ES-I3 (cell line): Measurements from ENCODE around the gene ITGB1.

Experiments
- H3K36me3 ChIP-seq: 2 replicates; pipeline ENCODE4 v1.6.1; 2013; ENCODE audit warnings: mild to moderate bottlenecking, low read length, control low read depth, moderate library complexity; ENCODE audit not compliant: insufficient read depth
- H3K4me1 ChIP-seq: 2 replicates; pipeline ENCODE4 v1.6.1; 2013; ENCODE audit warnings: mild to moderate bottlenecking, control low read depth, low read length; ENCODE audit not compliant: insufficient read depth
- H3K9ac ChIP-seq: 2 replicates; pipeline ENCODE4 v1.6.1; 2013; ENCODE audit warnings: low read depth, mild to moderate bottlenecking, low read length, moderate library complexity
- H3K9me3 ChIP-seq: 2 replicates; pipeline ENCODE4 v1.6.1; 2013; ENCODE audit warnings: mild to moderate bottlenecking, low read length, moderate library complexity; ENCODE audit not compliant: control insufficient read depth, insufficient read depth

Gene ITGB1

DNA sequence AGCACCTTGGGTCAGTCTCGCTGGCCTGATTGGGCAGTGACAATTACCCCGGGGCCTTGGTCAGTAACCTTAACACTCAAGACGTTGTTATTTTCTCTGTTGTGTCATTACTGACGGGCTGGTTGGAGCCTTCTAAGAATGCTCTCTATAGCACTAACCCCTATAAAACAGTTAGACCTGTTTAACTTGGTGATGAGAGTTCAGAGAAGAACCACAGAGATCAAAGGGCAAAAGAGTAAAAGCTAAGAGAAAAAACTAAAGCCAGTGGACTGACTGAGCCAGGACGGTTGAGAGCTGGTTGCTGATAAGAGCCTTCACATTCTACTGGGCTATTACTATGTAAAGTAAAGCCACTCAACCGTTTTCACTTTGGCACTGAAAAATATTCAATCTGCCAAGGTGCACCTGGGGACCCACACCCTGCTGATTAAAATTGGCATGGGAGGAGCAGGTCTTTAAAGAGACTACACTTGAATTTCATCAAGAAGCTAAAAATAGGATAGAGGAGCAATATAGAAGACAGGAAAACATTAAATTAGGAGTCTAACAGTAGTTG is 13.6 kb upstream of the ITGB1 start:
- peak overlapping the region; percentile 19; the same call in 1 of the 2 replicates for H3K9ac ChIP-seq

DNA sequence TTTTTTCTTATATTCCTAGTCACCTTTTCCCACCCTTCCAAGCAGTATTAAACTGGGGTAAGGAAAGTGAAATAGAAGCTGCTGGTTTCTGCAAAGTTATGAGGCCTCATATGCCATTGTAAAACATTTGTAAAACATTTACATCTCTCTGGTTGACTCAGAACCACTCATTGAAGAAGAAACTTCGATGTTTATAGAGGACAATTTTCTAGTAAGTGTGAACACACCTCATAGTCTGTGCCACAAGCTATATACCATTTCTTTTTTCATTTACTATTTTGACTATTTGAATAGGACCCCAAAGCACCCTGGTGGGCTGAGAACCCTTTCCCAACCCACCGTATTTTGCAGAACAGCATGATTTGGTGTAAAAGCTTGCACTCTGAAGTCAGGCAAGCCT is 12.9 kb upstream of the ITGB1 start:
- no peaks in the 10 kb centered on the region for H3K36me3 ChIP-seq
- H3K9ac ChIP-seq: no peak overlapping the region
- no peaks in the 10 kb centered on the region for H3K9me3 ChIP-seq
- peaks cover 32% of the 10 kb centered on the region for H3K4me1 ChIP-seq

More for the DNA sequence above, 13.6 kb upstream of the ITGB1 start:
- no peaks in the 10 kb centered on the region for H3K9me3 ChIP-seq
- no peaks in the 10 kb centered on the region for H3K36me3 ChIP-seq
- H3K4me1 ChIP-seq: peaks cover 32% of the 10 kb centered on the region

DNA sequence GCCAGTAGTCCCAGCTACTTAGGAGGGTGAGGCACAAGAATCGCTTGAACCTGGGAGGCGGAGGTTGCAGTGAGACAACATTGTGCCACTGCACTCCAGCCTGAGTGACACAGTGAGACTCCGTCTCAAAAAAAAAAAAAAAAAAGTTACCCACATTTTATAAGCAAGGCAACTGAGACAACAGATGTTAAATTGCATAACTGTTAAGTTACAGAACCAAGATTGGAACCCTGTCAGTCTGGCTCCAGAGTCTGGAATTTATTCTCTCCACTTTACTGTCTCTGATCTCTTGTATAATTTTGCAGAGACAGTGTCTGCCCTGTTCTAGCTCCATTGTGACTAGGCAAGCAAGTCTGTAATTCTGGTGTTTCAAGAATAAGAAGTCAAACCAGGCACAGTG is 6.2 kb upstream of the ITGB1 start:
- H3K36me3 ChIP-seq: no peaks in the 10 kb centered on the region

DNA sequence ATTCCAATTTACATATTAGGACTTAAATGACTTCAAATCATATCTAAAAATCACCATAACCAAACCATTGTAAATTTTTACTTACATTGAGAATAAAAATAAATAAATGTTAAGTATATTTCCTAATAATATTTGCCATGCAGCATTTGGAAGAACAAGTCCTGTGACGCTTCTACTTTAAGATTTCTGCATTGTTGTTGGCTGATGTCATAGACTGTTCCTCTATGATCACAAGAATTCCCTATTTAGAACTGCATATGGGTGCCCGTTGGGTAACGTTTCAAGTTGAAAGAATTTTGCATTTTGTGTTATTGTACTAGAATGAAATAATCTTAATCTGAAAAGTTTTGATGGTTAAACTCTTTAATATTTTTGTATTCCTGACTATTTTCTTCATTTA is 5.1 kb upstream of the ITGB1 start:
- peaks cover 30% of the 10 kb centered on the region for H3K4me1 ChIP-seq
- peak overlapping the region; percentile 10; the same call in 1 of the 2 replicates for H3K9ac ChIP-seq
- no peaks in the 10 kb centered on the region for H3K9me3 ChIP-seq
- H3K36me3 ChIP-seq: no peaks in the 10 kb centered on the region

More for the DNA sequence above, 6.2 kb upstream of the ITGB1 start:
- Histone ChIP-seq H3K9me3 (no peaks in the 10 kb centered on the region), H3K9ac (no peak overlapping the region; the same call in 1 of the 2 replicates), H3K4me1 (peaks cover 30% of the 10 kb centered on the region)

DNA sequence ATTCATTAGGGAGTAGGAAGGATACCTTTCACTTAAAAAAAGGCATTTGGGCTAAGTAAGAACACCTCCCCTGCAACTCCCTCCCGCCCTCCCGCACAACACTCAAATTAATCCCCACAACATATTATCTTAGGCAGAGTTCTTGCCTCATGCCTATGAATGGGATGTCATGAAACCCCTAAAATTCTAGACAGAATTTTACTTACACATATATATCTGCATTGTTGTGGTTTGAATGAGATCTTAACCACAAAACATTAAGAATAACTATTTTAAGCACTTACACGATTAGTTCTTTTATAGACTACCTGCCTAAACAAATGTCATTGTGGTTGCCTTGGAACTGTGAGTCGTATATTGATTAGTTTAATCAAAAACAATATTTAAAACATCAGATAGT is 4.5 kb upstream of the ITGB1 start:
- H3K4me1 ChIP-seq: peaks cover 30% of the 10 kb centered on the region
- H3K9me3 ChIP-seq: no peaks in the 10 kb centered on the region
- H3K36me3 ChIP-seq: no peaks in the 10 kb centered on the region
- H3K9ac ChIP-seq: peak overlapping the region; percentile 37; the same call in 1 of the 2 replicates

DNA sequence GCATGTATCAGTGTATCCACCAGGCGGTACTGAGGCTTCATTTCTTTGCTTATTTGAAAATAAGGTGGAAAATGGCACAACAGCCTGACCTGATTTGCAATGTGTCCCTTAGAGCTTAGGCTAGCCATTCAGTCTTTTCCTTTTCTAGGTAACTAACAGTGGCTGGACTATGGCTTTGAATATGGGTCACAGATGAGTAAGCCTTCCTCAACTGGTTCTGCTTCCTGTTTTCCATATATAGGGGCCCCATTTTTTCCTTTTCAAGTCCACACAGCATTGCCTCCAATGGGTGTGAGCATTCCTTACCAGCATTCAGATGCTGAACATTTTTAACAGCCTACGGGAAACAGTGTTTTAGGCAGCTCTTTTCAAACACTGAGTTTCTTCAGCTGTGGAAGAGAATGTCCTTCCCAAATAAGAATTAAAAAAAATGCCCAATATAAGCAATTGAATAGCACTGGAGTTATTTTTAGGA is 3.9 kb upstream of the ITGB1 start:
- no peaks in the 10 kb centered on the region for H3K9me3 ChIP-seq
- no peaks in the 10 kb centered on the region for H3K36me3 ChIP-seq
- peaks cover 30% of the 10 kb centered on the region for H3K4me1 ChIP-seq
- H3K9ac ChIP-seq: peak overlapping the region; percentile 37; the same call in 1 of the 2 replicates

DNA sequence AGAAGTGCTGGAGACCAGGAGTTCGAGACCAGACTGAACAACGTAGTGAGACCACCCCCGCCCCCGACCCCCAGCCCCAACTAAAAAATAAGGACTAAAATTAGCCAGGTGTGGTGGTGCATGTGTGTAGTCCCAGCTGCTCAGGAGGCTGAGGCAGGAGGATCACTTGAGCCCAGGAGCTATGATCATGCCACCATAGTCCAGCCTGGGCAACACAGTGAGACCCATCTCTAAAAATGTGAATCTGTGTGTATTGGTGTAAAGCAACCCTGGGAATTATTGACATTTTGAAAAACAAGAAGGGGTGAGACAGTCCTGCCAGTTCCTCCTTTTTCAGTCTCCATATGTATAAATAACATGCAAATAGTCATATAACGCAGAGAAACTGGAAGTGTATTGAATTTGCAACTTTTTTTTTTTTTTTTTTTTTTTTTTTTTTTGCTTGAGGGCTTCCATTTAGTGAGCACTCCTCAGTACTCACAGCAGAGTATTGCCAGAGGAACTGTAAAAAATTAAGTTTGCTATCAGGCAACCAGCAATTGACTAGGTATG is 3.4 kb upstream of the ITGB1 start:
- Histone ChIP-seq H3K36me3 (no peaks in the 10 kb centered on the region), H3K4me1 (peaks cover 30% of the 10 kb centered on the region), H3K9me3 (no peaks in the 10 kb centered on the region), H3K9ac (0 out of 2 replicates have a peak overlapping the region, but pooled peaks have one; percentile 24)

DNA sequence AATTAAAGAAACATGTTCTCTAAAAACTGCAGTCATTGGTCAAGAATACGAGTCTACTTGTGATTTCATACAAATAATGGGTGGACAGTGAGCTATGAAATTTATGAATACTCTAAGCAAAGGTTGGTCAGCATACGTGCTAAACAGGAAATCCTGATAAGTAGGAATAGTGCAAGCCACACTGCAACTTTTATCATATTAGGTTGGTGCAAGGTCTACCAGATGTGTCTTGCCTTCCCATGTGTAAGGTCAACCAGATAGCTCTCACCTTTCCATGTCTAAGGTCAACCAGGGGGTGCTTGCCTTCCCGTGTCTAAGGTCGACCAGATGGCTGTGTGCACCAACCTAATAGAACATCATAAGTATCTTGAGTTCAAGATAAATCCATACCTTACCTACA is 2.0 kb upstream of the ITGB1 start:
- no peaks in the 10 kb centered on the region for H3K36me3 ChIP-seq
- peak overlapping the region; percentile 61 for H3K9ac ChIP-seq
- H3K9me3 ChIP-seq: no peaks in the 10 kb centered on the region
- H3K4me1 ChIP-seq: peaks cover 31% of the 10 kb centered on the region

DNA sequence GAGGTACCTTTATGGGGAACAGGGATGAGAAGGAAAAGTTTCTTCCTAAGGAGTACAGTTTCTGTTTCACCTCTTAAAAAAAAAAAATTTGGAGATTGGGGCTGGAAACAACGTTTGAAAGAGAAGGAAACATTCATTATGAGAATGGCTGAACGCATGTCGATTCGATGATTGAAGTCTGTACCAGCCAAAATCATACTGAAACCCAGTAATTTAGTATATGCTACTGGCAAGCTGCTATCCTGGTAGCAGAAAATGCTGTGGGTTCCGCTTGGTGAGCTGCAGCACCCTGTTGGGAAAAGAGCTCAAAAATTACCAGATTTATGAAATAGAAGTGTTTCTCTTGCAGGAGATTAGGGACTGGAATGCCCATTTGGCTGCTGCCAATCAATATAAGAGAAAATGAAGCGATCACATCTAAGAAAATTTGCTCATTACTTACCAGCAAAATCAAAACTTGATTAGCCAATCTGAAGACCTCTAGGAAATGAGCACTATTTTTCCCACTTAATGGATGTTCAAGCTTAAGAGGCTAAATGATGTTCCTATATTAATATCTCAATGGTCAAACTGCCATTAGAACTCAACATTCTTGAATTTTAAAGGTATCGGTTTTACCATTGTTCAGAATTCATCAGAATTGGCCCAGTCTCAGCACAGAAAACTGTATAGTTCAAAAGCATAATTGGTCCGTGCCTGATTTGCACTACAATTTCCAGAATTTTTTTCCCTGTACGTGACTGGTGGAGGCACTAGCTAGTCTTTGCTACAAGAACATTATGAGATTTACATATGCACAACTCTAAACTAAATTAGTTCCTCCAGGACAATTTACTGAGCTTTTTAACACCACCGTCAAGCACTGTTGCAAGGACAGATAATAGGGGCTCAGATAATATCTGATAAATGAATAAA is 1.2 kb upstream of the ITGB1 start:
- no peaks in the 10 kb centered on the region for H3K36me3 ChIP-seq
- peaks cover 36% of the 10 kb centered on the region for H3K4me1 ChIP-seq
- no peaks in the 10 kb centered on the region for H3K9me3 ChIP-seq
- peak overlapping the region; percentile 61 for H3K9ac ChIP-seq

DNA sequence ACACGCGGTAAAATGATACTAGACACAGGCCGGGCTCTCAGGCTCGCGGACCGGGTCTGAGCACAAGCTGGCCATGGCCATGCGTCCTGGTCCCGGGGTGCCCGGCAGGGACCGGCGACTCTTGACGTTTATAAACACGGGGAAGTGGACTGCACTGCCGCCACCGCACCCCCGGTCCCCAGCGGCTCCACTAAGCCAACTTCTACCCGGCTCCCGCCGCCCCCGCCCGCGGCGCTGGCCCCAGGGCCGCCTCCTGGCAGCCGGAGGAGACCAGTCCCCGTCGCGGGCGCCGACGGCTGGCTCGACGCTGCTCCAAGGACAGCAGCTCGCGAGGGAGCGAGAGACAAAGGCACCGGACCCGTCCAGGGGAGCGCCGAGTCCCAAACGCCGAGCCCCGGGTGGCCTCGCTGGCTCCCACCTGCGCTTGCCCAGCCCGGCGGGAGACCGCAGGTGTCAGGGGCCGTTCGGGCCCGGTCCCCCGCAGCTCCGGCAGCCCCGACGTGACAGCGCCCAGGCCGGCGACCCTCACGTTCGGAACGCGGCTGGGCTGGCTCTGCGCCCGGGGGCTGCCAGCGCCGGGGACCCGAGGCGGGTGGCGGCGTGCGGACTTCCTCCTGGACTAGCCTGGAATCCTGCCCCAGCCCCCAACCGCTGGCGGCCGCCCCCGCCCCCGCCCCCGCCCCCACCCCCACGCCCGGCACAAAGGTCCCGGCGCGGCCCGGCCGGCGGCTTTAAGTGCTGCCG is 517 bp downstream of the ITGB1 start:
- peaks cover 31% of the 10 kb centered on the region for H3K4me1 ChIP-seq
- no peaks in the 10 kb centered on the region for H3K9me3 ChIP-seq
- H3K9ac ChIP-seq: peak overlapping the region; percentile 79
- H3K36me3 ChIP-seq: no peaks in the 10 kb centered on the region

DNA sequence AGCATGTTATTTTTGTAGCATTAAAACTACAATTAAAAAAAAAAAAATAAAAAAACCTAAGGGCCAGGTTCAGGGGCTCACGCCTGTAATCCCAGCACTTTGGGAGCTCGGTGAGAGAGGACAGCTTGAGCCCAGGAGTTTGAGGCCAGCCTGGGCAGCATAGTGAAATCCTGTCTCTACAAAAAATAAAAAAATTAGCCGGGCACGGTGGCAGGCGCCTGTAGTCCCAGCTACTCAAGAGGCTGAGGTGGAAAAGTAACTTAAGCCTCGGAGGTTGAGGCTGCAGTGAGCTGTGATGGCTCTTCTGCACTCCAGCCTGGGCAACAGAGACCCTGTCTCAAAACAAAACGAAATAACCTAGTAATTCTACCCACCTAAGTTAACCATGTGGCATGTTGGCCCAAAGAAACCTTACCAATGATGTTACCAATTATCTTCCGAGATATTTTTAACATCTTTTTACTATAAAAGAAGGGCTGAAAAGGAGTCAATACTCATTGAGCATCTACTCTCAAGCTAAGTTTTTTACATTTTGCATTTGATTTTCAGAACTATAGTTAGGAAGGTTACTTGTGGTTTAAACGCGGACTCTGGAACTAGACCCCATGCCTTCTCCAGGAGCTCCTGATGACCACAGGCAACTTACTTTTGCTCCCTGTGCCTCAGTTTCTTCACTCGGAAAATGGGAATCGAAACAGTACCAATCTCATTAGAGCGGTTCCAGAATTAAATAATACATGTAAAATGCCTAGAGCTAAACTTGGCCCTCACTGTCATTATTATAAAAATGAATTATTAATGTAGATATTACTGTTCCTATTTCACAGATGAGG is 1.4 kb downstream of the ITGB1 start:
- peaks cover 29% of the 10 kb centered on the region for H3K4me1 ChIP-seq
- no peaks in the 10 kb centered on the region for H3K9me3 ChIP-seq

DNA sequence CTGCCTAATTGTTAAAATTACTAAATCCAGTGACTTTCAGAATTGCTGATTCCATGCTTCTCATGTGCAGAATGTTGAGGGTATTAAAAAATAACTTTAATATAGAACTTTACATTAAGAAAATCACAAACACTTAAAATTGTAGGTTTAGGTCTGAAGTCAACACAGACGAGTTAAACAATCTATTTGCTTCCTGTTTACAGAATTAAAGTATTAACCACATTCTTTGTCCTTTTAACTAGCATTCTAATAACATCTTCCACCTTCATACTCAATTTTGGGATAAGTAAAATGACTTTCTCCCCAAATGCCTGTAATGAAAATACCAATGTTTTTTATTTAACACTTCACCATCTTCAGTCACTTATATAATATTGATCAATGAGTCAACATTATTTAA is 2.2 kb downstream of the ITGB1 start:
- Histone ChIP-seq H3K9me3 (no peaks in the 10 kb centered on the region), H3K36me3 (no peaks in the 10 kb centered on the region), H3K4me1 (peaks cover 33% of the 10 kb centered on the region), H3K9ac (peak overlapping the region; percentile 79; the same call in 1 of the 2 replicates)

More for the DNA sequence above, 1.4 kb downstream of the ITGB1 start:
- no peaks in the 10 kb centered on the region for H3K36me3 ChIP-seq
- peak overlapping the region; percentile 79 for H3K9ac ChIP-seq

DNA sequence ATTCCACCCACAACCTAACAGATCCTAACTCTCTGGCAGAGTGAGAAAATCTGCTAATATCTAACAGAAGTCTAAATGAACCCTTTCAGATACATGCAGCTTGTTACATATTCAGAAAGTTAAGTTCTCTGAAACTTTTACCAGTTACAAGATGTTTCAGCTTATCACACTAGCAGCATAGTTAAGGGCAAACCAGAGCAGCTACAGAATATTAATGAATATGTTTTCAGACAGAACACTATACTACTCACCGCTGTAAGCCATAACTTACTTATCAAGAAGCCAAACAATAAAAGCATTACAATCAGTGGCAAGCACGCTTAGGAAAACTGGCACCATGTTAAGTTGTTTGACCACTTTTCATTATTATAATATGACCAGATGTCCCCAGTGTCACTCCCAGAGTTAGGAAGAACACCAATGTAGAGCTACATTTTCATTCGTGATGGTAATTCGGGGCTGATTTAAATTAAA is 2.7 kb downstream of the ITGB1 start:
- H3K4me1 ChIP-seq: peaks cover 37% of the 10 kb centered on the region

More for the DNA sequence above, 2.7 kb downstream of the ITGB1 start:
- H3K9me3 ChIP-seq: no peaks in the 10 kb centered on the region
- no peaks in the 10 kb centered on the region for H3K36me3 ChIP-seq
- H3K9ac ChIP-seq: peak overlapping the region; percentile 79
